OCI-LY3 (cell line): ENCODE results near the gene EIF4A3.

Experiments
- EZH2phosphoT487 ChIP-seq: fragments of 200-600 bp; shearing (Covaris generic); IDR thresholded peaks from 2 replicates; pipeline ENCODE4 v1.6.1; 2018; ENCODE audit warnings: antibody characterized with exemption, mixed run types, low read depth
- TF ChIP-seq, protein P1 (sequence below): fragments of 200-600, 300-600 bp; sonication (generic); IDR thresholded peaks from 2 replicates; pipeline ENCODE4 v1.5.1; 2014; ENCODE audit warnings: antibody characterized with exemption, low read length, low read depth

GRCh38 chr17:80092959-80093358 lies 54.0 kb downstream of the EIF4A3 start:
- TF ChIP-seq, protein P1, sequence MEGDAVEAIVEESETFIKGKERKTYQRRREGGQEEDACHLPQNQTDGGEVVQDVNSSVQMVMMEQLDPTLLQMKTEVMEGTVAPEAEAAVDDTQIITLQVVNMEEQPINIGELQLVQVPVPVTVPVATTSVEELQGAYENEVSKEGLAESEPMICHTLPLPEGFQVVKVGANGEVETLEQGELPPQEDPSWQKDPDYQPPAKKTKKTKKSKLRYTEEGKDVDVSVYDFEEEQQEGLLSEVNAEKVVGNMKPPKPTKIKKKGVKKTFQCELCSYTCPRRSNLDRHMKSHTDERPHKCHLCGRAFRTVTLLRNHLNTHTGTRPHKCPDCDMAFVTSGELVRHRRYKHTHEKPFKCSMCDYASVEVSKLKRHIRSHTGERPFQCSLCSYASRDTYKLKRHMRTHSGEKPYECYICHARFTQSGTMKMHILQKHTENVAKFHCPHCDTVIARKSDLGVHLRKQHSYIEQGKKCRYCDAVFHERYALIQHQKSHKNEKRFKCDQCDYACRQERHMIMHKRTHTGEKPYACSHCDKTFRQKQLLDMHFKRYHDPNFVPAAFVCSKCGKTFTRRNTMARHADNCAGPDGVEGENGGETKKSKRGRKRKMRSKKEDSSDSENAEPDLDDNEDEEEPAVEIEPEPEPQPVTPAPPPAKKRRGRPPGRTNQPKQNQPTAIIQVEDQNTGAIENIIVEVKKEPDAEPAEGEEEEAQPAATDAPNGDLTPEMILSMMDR, result no peak
- no peak for TF ChIP-seq EZH2phosphoT487
